Cerebellar nuclear complex (tissue), 1 donor: ENCODE data around the gene NCS1.

Experiments used
- DNase-seq, 2 experiments: peaks; one replicate each; lab custom pipeline; 2025; lab: John Stamatoyannopoulos, UW

Gene NCS1

DNA sequence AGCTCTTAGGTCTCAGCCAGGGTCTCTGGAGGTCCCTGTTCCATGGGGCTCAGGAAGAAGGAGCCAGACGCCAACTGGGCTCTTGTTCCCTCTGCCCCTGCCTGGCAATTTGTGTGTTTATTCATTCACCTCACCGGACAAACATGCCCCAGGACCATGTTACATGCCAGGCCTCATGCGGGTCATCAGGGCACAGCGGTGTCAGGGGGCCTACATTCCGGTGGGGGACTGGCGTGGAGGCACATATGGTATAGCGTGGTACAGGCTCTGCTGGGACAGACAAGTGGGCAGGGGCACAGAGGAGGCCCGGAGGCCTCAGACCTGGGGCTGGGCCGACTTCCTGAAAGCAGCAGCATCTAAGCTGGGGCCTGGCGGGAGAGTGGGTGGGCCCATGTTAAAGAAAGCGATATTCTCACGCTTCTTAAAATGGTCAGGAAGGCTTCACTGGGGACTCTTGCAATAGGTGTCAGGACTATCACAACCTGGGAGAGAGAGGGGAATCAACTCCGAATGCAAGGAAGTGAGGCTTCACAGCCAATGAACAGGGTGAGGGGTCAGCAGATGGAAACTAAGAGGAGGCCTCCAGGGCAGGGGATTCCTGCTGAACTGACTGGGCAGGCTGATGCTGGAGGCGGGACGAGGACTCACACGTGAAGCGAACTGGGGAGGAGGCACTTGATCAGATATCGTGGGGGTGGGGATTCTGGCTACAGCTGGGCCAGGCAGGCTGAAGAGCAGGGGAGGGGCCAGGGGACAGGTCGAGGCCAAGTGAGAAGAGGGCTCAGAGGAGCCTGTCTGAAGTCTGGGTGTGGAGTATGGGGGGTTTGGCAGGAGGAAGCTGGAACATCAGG, 41.9 kb downstream of the NCS1 start:
- no peak for DNase-seq

DNA sequence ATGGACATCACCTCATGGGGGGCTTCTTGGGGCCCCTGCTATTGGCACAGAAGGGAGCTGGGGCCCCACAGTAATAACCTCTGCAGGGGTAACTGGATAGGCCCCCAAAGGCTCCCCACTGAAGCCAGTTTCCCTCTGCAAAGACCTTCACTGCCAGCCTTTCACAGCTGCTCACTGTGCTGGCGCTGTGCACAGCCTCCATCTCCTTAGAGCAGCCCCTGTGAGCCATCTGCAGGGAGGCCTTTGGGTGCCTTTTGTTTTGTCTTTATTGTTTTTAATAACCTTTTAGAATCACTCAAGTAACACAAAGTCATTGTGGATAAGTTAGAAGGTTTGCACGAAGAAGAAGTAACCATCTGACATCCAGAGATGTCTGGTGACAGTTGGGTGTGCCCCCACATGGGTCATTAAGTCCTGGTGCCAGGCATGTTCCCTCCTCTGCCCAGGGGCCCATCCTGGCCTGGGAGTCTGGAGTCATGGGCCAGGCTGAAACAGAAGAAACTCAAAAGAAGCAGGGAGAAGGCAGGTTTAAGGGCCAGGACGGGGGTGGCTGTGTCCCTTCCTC, 42.7 kb downstream of the NCS1 start:
- DNase-seq, result no peak

DNA sequence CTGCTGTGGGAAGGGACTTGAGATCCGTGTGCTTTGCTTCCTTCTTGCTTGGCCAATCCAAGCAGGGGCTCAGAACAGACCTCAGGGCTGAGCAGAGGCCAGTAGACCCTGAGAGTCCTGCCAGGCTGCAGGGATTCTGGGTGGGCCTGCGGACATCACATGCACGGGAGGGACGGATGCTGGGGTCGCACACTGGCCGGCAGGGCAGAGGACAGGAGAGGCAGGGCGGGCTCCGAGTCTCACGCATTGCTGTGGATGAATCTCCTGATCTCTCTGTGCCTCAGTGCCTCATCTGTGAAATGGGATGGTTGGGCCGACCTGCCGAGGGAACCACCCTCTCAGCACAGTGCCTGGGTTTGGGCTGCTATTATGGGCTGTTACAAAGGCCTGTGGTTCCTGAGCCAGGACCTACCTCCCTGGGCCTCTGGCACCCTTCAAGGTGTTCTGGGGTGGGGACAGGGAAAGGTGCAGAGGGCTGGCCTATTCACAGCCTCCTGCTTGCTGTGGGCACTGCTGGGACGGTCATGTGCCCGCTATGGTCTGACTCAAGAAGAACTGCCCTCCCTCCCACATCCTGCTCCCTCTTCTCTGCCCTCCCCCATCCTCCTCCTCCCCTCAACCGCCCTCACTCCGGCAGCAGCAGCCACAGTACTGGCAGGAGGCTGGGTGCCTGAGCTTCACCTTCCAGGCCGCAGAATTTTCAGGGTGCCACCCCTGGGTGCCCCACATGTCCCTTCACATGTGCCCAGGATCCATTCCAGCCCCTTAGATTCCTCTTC, 43.3 kb downstream of the NCS1 start:
- no peak for DNase-seq

GRCh38 chr9:130217838-130218237, 45.6 kb downstream of the NCS1 start:
- no peak for DNase-seq

DNA sequence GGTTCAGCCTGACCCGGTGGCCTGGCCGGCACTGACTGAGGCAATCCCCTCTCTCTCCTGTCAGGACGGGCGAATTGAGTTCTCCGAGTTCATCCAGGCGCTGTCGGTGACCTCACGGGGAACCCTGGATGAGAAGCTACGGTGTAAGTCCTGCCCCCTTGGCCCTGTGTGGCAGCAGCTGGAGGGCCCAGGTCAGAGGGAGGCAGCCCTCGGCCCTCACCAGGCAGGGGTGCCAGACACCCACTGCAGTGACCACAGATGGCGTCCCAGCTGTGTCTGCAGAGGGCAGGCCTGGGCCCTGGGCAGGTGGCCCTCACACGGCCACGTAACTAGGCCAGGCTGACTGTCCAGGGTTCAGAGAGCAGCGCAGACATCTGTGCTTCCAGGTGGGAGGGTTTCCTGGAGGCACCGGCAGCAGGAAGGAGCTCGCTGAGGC, 47.5 kb downstream of the NCS1 start:
- DNase-seq, result no peak

- DNase-seq, result no peak
These were observed 48.1 kb downstream of the NCS1 start for GRCh38 chr9:130220352-130220751.

- DNase-seq, result no peak
These were observed 50.6 kb downstream of the NCS1 start for GRCh38 chr9:130222833-130223232.

- DNase-seq, result no peak
These were observed 52.9 kb downstream of the NCS1 start for GRCh38 chr9:130225071-130225470.

DNA sequence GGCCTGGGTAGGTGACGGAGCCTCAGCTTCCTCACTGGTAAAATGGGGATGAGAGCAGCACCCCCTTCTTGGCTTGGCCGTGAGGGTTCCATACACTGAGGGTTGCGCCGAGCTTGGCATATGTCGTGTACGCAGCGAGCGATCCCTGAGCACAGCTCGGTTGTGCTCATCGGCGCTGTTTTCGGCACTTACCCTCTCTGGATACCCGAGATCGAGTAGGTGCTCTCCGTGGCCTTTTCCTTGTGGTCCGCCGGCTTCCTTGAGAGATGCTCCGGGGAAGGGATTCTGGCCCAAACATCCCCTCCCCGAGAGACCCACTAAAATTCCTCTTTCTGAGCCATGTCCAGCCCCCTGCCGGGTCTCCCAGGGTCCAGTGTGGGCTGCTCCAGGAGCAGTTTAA, 53.4 kb downstream of the NCS1 start:
- DNase-seq, result no peak

GRCh38 chr9:130226112-130226511, 53.9 kb downstream of the NCS1 start:
- DNase-seq, result no peak

DNA sequence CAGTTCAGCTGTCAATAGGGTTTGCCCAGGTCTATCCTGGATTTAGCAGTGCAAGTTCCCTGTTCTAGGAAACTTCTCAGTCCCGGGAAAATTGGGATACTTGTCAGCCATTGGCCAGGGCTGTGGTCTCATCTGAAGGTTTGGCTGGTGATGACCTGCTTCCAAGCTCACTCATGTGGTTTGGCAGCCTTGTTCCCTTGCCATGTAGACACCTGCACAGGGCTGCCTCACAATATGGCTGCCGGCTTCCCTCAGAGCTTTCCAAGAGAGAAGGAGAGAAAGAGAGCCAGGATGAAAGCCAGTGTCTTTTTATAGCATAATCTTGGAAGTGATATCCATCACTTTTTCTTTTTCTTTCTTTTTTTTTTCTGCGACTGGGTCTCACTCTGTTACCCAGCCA, 55.6 kb downstream of the NCS1 start:
- DNase-seq, result no peak

- no peak for DNase-seq
These were observed 57.6 kb downstream of the NCS1 start for GRCh38 chr9:130229759-130230158.

DNA sequence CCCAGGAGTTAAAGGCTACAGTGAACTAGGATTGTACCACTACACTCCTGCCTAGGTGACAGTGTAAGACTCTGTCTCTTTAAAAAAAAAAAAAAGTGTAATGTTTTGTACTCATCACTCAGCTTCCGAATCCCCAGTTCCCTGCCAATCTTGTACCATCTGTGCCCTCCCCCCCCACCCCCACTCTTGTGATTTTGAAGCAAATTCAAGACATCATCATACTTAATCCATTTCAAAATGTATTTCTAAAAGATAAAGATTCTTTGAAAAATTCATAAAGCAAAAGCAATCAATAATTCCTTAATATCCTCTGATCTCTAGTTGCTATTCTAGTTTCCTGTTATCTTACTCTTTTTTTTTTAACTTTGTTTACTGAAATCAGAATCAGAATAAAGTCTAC, 58.4 kb downstream of the NCS1 start:
- no peak for DNase-seq

GRCh38 chr9:130232899-130233586, 60.8 kb downstream of the NCS1 start:
- DNase-seq, result no peak

- DNase-seq, result no peak
These were observed 61.4 kb downstream of the NCS1 start for GRCh38 chr9:130233587-130233945.

GRCh38 chr9:130234340-130235260, 62.4 kb downstream of the NCS1 start:
- no peak for DNase-seq

- DNase-seq, result peak in 1 of 2 experiments; percentile 63
These were observed 63.6 kb downstream of the NCS1 start for GRCh38 chr9:130235558-130236435.

- DNase-seq, result no peak
These were observed 64.3 kb downstream of the NCS1 start for GRCh38 chr9:130236436-130236985.

- DNase-seq, result no peak
These were observed 64.9 kb downstream of the NCS1 start for GRCh38 chr9:130237076-130237475.
